Skeletal muscle satellite cell (primary cell): ENCODE results near the gene IFNA6. TPM values are rescaled to one million over a fixed set of nuclear protein-coding genes. Genes with fewer than 3 reads are reported as not detected.
"Not testable (repeated sequence)": the region's sequence is repeated elsewhere in the genome, so short reads cannot be mapped to it uniquely, and the experiment has no call there.

Source experiments
- H3K27me3 ChIP-seq: 2 replicates; pipeline ENCODE4 v1.7.0; 2013; ENCODE audit warnings: low read length; ENCODE audit not compliant: control insufficient read depth, insufficient read depth
- H3K36me3 ChIP-seq: 2 replicates; pipeline ENCODE4 v1.7.0; 2013; ENCODE audit warnings: mild to moderate bottlenecking, control low read depth, low read length; ENCODE audit not compliant: insufficient read depth
- H3K4me1 ChIP-seq: 2 replicates; pipeline ENCODE4 v1.7.0; 2013; ENCODE audit warnings: low read length; ENCODE audit not compliant: control insufficient read depth, insufficient read depth
- H3K4me2 ChIP-seq: 2 replicates; pipeline ENCODE4 v1.7.0; 2013; ENCODE audit warnings: mild to moderate bottlenecking, low read length
- H3K4me3 ChIP-seq: 2 replicates; pipeline ENCODE4 v1.7.0; 2013; ENCODE audit warnings: low read length
- H3K9ac ChIP-seq: 2 replicates; pipeline ENCODE4 v1.7.0; 2013; ENCODE audit warnings: mild to moderate bottlenecking, low read depth, low read length, moderate library complexity
- H3K9me3 ChIP-seq: replicated peaks from 2 replicates; pipeline ENCODE4 v1.7.0; 2013; ENCODE audit warnings: mild to moderate bottlenecking, control low read depth, low read length
- total RNA-seq: library from RNA; depleted of rRNA; stranded (reverse); fragments of >200 nt; gene quantifications from 2 replicates; pipeline ENCODE4 v1.2.3, GENCODE V29; 2012; rRNA removed

IFNA6 gene
- total RNA-seq, result not detected in 2 replicates

GRCh38 chr9:21350787-21351186 lies at the start of gene IFNA6:
TSS of gene IFNA6 (minus strand) at chr9:21350887. CDS start at chr9:21350887, 0 bp downstream.
- H3K9me3 ChIP-seq, result no peaks in the 10 kb centered on the region
- no peak within 1 kb of the TSS for H3K4me2 ChIP-seq
- H3K27me3 ChIP-seq, result peaks cover 58% of the 10 kb centered on the region
- H3K9ac ChIP-seq, result no peak within 1 kb of the TSS
- H3K4me3 ChIP-seq, result no peak within 1 kb of the TSS
- no peaks in the 10 kb centered on the region for H3K4me1 ChIP-seq
- no peaks in the 10 kb centered on the region for H3K36me3 ChIP-seq

GRCh38 chr9:21399956-21400355 lies 49.3 kb upstream of the IFNA6 start:
- H3K27me3 ChIP-seq, result peaks cover 65% of the 10 kb centered on the region
- H3K4me2 ChIP-seq, result no peak overlapping the region
- H3K4me3 ChIP-seq, result no peak overlapping the region
- H3K36me3 ChIP-seq, result no peaks in the 10 kb centered on the region
- H3K9me3 ChIP-seq, result no peaks in the 10 kb centered on the region
- peaks cover 3% of the 10 kb centered on the region for H3K4me1 ChIP-seq
- H3K9ac ChIP-seq, result no peak overlapping the region

- Histone ChIP-seq H3K27me3 (peaks cover 70% of the 10 kb centered on the region), H3K4me3 (no peak overlapping the region), H3K36me3 (no peaks in the 10 kb centered on the region), H3K4me2 (no peak overlapping the region), H3K4me1 (peaks cover 3% of the 10 kb centered on the region), H3K9ac (no peak overlapping the region), H3K9me3 (no peaks in the 10 kb centered on the region)
These were observed 48.3 kb upstream of the IFNA6 start for GRCh38 chr9:21398955-21399489.

- Histone ChIP-seq H3K27me3 (peaks cover 78% of the 10 kb centered on the region), H3K9me3 (no peaks in the 10 kb centered on the region), H3K4me3 (peak overlapping the region; percentile 65), H3K4me1 (peaks cover 3% of the 10 kb centered on the region), H3K4me2 (peak overlapping the region; percentile 84), H3K9ac (no peak overlapping the region), H3K36me3 (no peaks in the 10 kb centered on the region)
These were observed 45.4 kb upstream of the IFNA6 start for GRCh38 chr9:21395778-21396717.

- Histone ChIP-seq H3K4me1 (peaks cover 3% of the 10 kb centered on the region), H3K9ac (no peak overlapping the region), H3K9me3 (no peaks in the 10 kb centered on the region), H3K4me3 (no peak overlapping the region), H3K4me2 (no peak overlapping the region), H3K36me3 (no peaks in the 10 kb centered on the region), H3K27me3 (peaks cover 96% of the 10 kb centered on the region)
These were observed 41.6 kb upstream of the IFNA6 start for GRCh38 chr9:21392270-21392669.

GRCh38 chr9:21385131-21385670 lies 34.5 kb upstream of the IFNA6 start, which contains the start of gene IFNA2:
TSS of gene IFNA2 (minus strand) at chr9:21385398. CDS start at chr9:21385329, 69 bp downstream.
- Histone ChIP-seq H3K4me2 (no peak within 1 kb of the TSS), H3K4me1 (no peaks in the 10 kb centered on the region), H3K36me3 (no peaks in the 10 kb centered on the region), H3K9me3 (no peaks in the 10 kb centered on the region), H3K27me3 (peaks cover 85% of the 10 kb centered on the region), H3K9ac (no peak within 1 kb of the TSS), H3K4me3 (no peak within 1 kb of the TSS)

GRCh38 chr9:21383627-21384026 lies 32.9 kb upstream of the IFNA6 start:
- Histone ChIP-seq H3K4me1 (no peaks in the 10 kb centered on the region), H3K27me3 (peaks cover 87% of the 10 kb centered on the region)

GRCh38 chr9:21381448-21382339 lies 31.0 kb upstream of the IFNA6 start:
- Histone ChIP-seq H3K9me3 (no peaks in the 10 kb centered on the region), H3K4me1 (no peaks in the 10 kb centered on the region), H3K4me3 (no peak overlapping the region), H3K4me2 (no peak overlapping the region), H3K27me3 (peaks cover 80% of the 10 kb centered on the region), H3K9ac (no peak overlapping the region), H3K36me3 (no peaks in the 10 kb centered on the region)

More at GRCh38 chr9:21383627-21384026, 32.9 kb upstream of the IFNA6 start:
- Histone ChIP-seq H3K4me2 (no peak overlapping the region), H3K9ac (no peak overlapping the region), H3K9me3 (no peaks in the 10 kb centered on the region), H3K4me3 (no peak overlapping the region), H3K36me3 (no peaks in the 10 kb centered on the region)

GRCh38 chr9:21371467-21371866 lies 20.8 kb upstream of the IFNA6 start:
- not testable (repeated sequence) for H3K9ac ChIP-seq
- H3K27me3 ChIP-seq, result peaks cover 52% of the 10 kb centered on the region

GRCh38 chr9:21367957-21368356 lies 17.3 kb upstream of the IFNA6 start, which contains the start of gene IFNA13:
TSS of gene IFNA13 (minus strand) at chr9:21368057. CDS start at chr9:21368010, 47 bp downstream.
- Histone ChIP-seq H3K36me3 (no peaks in the 10 kb centered on the region), H3K4me1 (no peaks in the 10 kb centered on the region), H3K27me3 (peaks cover 59% of the 10 kb centered on the region), H3K9ac (no peak within 1 kb of the TSS), H3K4me2 (no peak within 1 kb of the TSS), H3K9me3 (no peaks in the 10 kb centered on the region), H3K4me3 (no peak within 1 kb of the TSS)

More at GRCh38 chr9:21371467-21371866, 20.8 kb upstream of the IFNA6 start:
- not testable (repeated sequence) for H3K4me2 ChIP-seq, H3K4me1 ChIP-seq, H3K36me3 ChIP-seq, H3K4me3 ChIP-seq, H3K9me3 ChIP-seq

GRCh38 chr9:21367169-21367568 lies 16.5 kb upstream of the IFNA6 start:
- H3K4me1 ChIP-seq, H3K9me3 ChIP-seq, H3K9ac ChIP-seq, H3K36me3 ChIP-seq, H3K4me3 ChIP-seq, H3K4me2 ChIP-seq: not testable (repeated sequence)
- peaks cover 59% of the 10 kb centered on the region for H3K27me3 ChIP-seq
